Smooth muscle cell (in vitro differentiated cells): ENCODE results near the gene SH2D3A. TPM values are rescaled to one million over a fixed set of nuclear protein-coding genes. Genes with fewer than 3 reads are reported as not detected.

ENCODE experiments used
- DNase-seq: peaks from one replicate; lab custom pipeline; 2025; ENCODE audit not compliant: unreplicated experiment; lab: John Stamatoyannopoulos, UW
- H2AFZ ChIP-seq: fragments of 200-600 bp; sonication (generic); 2 replicates; pipeline ENCODE4 v1.6.0; 2016; ENCODE audit warnings: antibody characterized with exemption, low read depth, mild to moderate bottlenecking
- H3F3A ChIP-seq: fragments of 200-600 bp; sonication (generic); 2 replicates; pipeline ENCODE4 v1.6.0; 2017; ENCODE audit warnings: antibody characterized with exemption, low read depth
- H3K27ac ChIP-seq: fragments of 200-600 bp; sonication (generic); 2 replicates; pipeline ENCODE4 v1.5.1; 2016; ENCODE audit warnings: low read depth, mild to moderate bottlenecking
- H3K27me3 ChIP-seq: fragments of 200-600 bp; sonication (generic); 2 replicates; pipeline ENCODE4 v1.6.1; 2016; ENCODE audit warnings: low read depth, mild to moderate bottlenecking
- H3K36me3 ChIP-seq: fragments of 200-600 bp; sonication (generic); 2 replicates; pipeline ENCODE4 v1.5.1; 2016; ENCODE audit warnings: low read depth
- H3K4me1 ChIP-seq: fragments of 200-600 bp; sonication (generic); 2 replicates; pipeline ENCODE4 v1.5.1; 2016; ENCODE audit warnings: low read depth
- H3K4me2 ChIP-seq: fragments of 200-600 bp; sonication (generic); 2 replicates; pipeline ENCODE4 v1.6.0; 2016; ENCODE audit warnings: mild to moderate bottlenecking
- H3K4me3 ChIP-seq: fragments of 200-600 bp; sonication (generic); 2 replicates; pipeline ENCODE4 v1.5.1; 2016; ENCODE audit warnings: mild to moderate bottlenecking
- H3K79me2 ChIP-seq: fragments of 200-600 bp; sonication (generic); 2 replicates; pipeline ENCODE4 v1.6.0; 2016; ENCODE audit warnings: low read depth, mild to moderate bottlenecking
- H3K9ac ChIP-seq: fragments of 200-600 bp; sonication (generic); 2 replicates; pipeline ENCODE4 v1.6.0; 2016; ENCODE audit warnings: low read depth
- H3K9me3 ChIP-seq: fragments of 200-600 bp; sonication (generic); replicated peaks from 2 replicates; pipeline ENCODE4 v1.5.1; 2016; ENCODE audit warnings: low read depth
- H4K20me1 ChIP-seq: fragments of 200-600 bp; sonication (generic); 2 replicates; pipeline ENCODE4 v1.6.0; 2016; ENCODE audit warnings: low read depth
- CTCF ChIP-seq: fragments of 200-600 bp; sonication (generic); IDR thresholded peaks from 2 replicates; pipeline ENCODE4 v1.5.1; 2017; ENCODE audit warnings: borderline replicate concordance, mild to moderate bottlenecking, antibody characterized with exemption; ENCODE audit not compliant: insufficient read depth, poor library complexity, severe bottlenecking
- WGBS: methylation state at CpG from one replicate; pipeline ENCODE4 v1.1.7; 2016; ENCODE audit warnings: low lambda C conversion rate; 5-methylcytosine and 5-hydroxymethylcytosine counted together
- polyA plus RNA-seq: library from polyadenylated mRNA; unstranded; fragments of >200 nt; fragmentation: Nextera tagmentation; extraction: Ambion mirVana; gene quantifications from 2 replicates; pipeline ENCODE4 v1.2.1, GENCODE V29; 2016
- total RNA-seq: library from RNA; depleted of rRNA; stranded (reverse); fragments of >200 nt; gene quantifications from 2 replicates; pipeline ENCODE4 v1.2.3, GENCODE V29; 2014

SH2D3A gene
- total and polyA plus RNA-seq, 2 experiments from 2014 or later, result 6.2 to 9.3 TPM

- peak overlapping the region; percentile 43 for H2AFZ ChIP-seq
- peaks cover 12% of the 10 kb centered on the region for H4K20me1 ChIP-seq
- peaks cover 30% of the 10 kb centered on the region for H3F3A ChIP-seq
- H3K79me2 ChIP-seq, result peaks cover 22% of the 10 kb centered on the region
- no peaks in the 10 kb centered on the region for H3K27me3 ChIP-seq
- peak overlapping the region; percentile 91 for H3K4me2 ChIP-seq
- H3K4me3 ChIP-seq, result peak overlapping the region; percentile 80
- TF ChIP-seq CTCF, result no peak
- 4% methylated on average over 16 of the region's 16 CpGs for WGBS
- peak; percentile 56 for DNase-seq
- peak overlapping the region; percentile 95 for H3K9ac ChIP-seq
- H3K4me1 ChIP-seq, result peaks cover 31% of the 10 kb centered on the region
- no peaks in the 10 kb centered on the region for H3K9me3 ChIP-seq
- no peaks in the 10 kb centered on the region for H3K36me3 ChIP-seq
- peak overlapping the region; percentile 92 for H3K27ac ChIP-seq
Measured at GRCh38 chr19:6736917-6737283, 30.3 kb downstream of the SH2D3A start.

GRCh38 chr19:6736169-6736916 lies 30.9 kb downstream of the SH2D3A start:
- Histone ChIP-seq H4K20me1 (peaks cover 7% of the 10 kb centered on the region), H3K27ac (peak overlapping the region; percentile 92), H3K27me3 (no peaks in the 10 kb centered on the region), H3K4me2 (peak overlapping the region; percentile 91), H3K4me3 (peak overlapping the region; percentile 80), H3F3A (peaks cover 26% of the 10 kb centered on the region), H3K36me3 (no peaks in the 10 kb centered on the region), H3K9ac (peak overlapping the region; percentile 95), H3K9me3 (no peaks in the 10 kb centered on the region), H3K4me1 (peaks cover 25% of the 10 kb centered on the region), H2AFZ (peak overlapping the region; percentile 13), H3K79me2 (peaks cover 16% of the 10 kb centered on the region)
- peak; percentile 48 for TF ChIP-seq CTCF
- peak; percentile 55 for DNase-seq
- 35% methylated on average over 25 of the region's 25 CpGs for WGBS

GRCh38 chr19:6735181-6735911 lies 31.9 kb downstream of the SH2D3A start:
- TF ChIP-seq CTCF, result no peak
- H3K27me3 ChIP-seq, result no peaks in the 10 kb centered on the region
- 54% methylated on average over 15 of the region's 15 CpGs for WGBS
- H3F3A ChIP-seq, result peaks cover 26% of the 10 kb centered on the region
- H3K4me2 ChIP-seq, result peak overlapping the region; percentile 91
- peak overlapping the region; percentile 92 for H3K27ac ChIP-seq
- no peaks in the 10 kb centered on the region for H4K20me1 ChIP-seq
- no peak overlapping the region for H2AFZ ChIP-seq
- H3K9ac ChIP-seq, result peak overlapping the region; percentile 95
- peaks cover 21% of the 10 kb centered on the region for H3K4me1 ChIP-seq
- no peaks in the 10 kb centered on the region for H3K9me3 ChIP-seq
- H3K79me2 ChIP-seq, result peaks cover 7% of the 10 kb centered on the region
- H3K4me3 ChIP-seq, result peak overlapping the region; percentile 80
- DNase-seq, result no peak
- H3K36me3 ChIP-seq, result no peaks in the 10 kb centered on the region
